Pancreas (tissue), 10 donors: ENCODE measurements around the gene PJA2. TPM values are rescaled to one million over a fixed set of nuclear protein-coding genes. Genes with fewer than 3 reads are reported as not detected.

Experiments used
- ATAC-seq, 4 donors: fragments of 200-7000 bp; cut with Tn5 transposase; one replicate each; pipeline versions ENCODE4 v1.8.0 to v1.9.1; 2020; ENCODE audit warnings: mild to moderate bottlenecking in 4 of 4, moderate library complexity in 4 of 4
- DNase-seq, 6 donors: peaks; one replicate each; pipeline ENCODE4 v3.0.0-alpha.2; 2020
- FAIRE-seq: peaks from 2 replicates; lab custom pipeline; 2012; peaks lifted over from hg19 to GRCh38; lab: Jason Lieb, UNC
- H3K27ac ChIP-seq, 4 donors: fragments of 200-600 bp; sonication (generic); 1 replicate in 3 of 4; 2 replicates in 1 of 4; pipeline versions ENCODE4 v1.5.0 to v1.8.0; 2020
- H3K27me3 ChIP-seq, 4 donors: fragments of 200-600 bp; one replicate each; pipeline ENCODE4 v1.8.0; 2021
- H3K36me3 ChIP-seq, 3 donors: fragments of 200-600 bp; sonication (generic) in 1 of 3; one replicate each; pipeline versions ENCODE4 v1.5.0 to v1.8.0; 2020 to 2021
- H3K4me1 ChIP-seq, 3 donors: fragments of 200-600 bp; one replicate each; pipeline ENCODE4 v1.8.0; 2021
- H3K4me3 ChIP-seq, 4 donors: fragments of 200-600 bp; sonication (generic) in 2 of 4; one replicate each; pipeline versions ENCODE4 v1.5.0 to v1.8.0; 2020 to 2021
- H3K9me3 ChIP-seq, 4 donors: fragments of 200-600 bp; one replicate each; pipeline ENCODE4 v1.8.0; 2021
- WGBS, 2 donors: extraction: QIAGEN DNeasy Blood & Tissue Kit; methylation state at CpG; one replicate each; pipeline ENCODE4 v1.1.7; 2013; 5-methylcytosine and 5-hydroxymethylcytosine counted together
- intact Hi-C, 3 donors: fragments of 100-400 bp; cut with DNase I; formaldehyde crosslinking; loops; one replicate each; pipeline versions ENCODE4 v1.11.1 to v1.14.2; 2022
- polyA plus RNA-seq, 2 donors: library from polyadenylated mRNA; stranded (reverse); fragments of 200-250 nt; gene quantifications; one replicate each; pipeline ENCODE4 v1.2.3, GENCODE V29; 2013
- total RNA-seq, 6 donors: library from RNA; stranded (reverse); fragmentation: NEBNext Ultra II Directional in 4 of 6; extraction: Animal tissue kit (Norgen Biotek cat#: 25700) in 4 of 6; gene quantifications; one replicate each; pipeline versions ENCODE4 v1.2.1 to v1.2.4, GENCODE V29; 2021 to 2023
- TF ChIP-seq, protein P1 (sequence below), 4 donors: fragments of 200-600 bp; sonication (generic) in 3 of 4; IDR thresholded peaks; one replicate each; pipeline versions ENCODE4 v1.5.0 to v1.8.0; 2021; ENCODE audit warnings: antibody characterized with exemption in 4 of 4
- donor health status: healthy with polysubstance abuse.
- donor health status: DM: no; HTN: no; CAD: no; lungs with moderate emphysema.
- donor health status: DM: no; HTN: no; CAD: no.
- donor health status: control.
- donor health status: control.
- donor health status: Bipolar disorder and iron deficiency.
- donor health status: DM: yes; HTN: yes; CAD: no.
- donor health status: DM: no; HTN: no; CAD: no.
- donor health status: DM: no; HTN: no; CAD: no.
- donor health status: DM: yes; HTN: yes; CAD: no.

PJA2 gene
- total and polyA plus RNA-seq, 8 donors = 10.4 to 49.7 (median 31.1) TPM

DNA sequence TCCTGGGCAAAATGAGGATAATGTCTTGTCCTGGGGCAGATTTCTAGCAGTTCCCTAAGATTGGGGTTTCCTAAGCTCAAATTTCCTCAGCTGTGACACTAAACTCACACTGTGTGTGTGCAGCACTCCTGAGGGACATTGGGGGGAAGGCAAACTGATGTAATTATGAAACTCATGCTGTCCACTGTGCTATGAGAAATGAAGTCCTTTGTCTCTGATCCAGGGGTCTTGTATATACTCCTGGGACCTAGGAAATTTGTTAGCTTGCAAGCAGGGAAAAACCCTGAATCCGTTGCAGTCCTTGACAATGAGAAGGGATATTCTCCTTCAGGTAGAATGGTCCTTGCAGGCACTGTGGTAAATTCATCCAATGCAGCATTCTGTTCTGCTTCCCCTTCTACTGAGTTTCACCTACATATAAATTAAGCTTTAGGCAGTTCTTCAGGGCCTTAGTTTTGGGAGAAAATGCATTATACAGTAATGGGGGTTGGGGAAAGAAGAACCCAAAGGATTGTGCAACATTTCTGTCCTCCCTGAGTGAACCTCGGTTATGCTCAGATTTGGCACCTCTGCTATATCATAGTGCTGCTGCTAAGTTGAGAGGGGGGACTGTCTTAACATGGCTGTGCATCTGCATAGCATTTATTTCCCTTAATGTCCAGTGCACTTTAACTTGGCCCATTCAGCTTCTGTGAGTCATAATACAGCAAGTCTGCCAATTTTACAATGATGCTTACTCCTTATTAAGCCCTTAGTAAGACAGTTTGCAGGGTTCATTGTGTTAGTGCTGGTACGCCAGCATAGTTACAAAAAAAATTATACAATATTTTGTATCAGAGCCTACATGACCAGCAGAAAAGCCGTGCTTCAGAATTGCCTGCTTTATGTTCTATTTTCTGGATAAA lies 80.2 kb downstream of the PJA2 start:
- Histone ChIP-seq H3K27ac (no peak overlapping the region), H3K36me3 (no peaks in the 10 kb centered on the region), H3K4me3 (no peak overlapping the region), H3K27me3 (no peaks in the 10 kb centered on the region), H3K4me1 (no peaks in the 10 kb centered on the region), H3K9me3 (no peaks in the 10 kb centered on the region)
- FAIRE-seq (no peak), ATAC-seq (peak in 3 of 4 donors; percentile 27 to 58 (median 56)), DNase-seq (no peak)
- TF ChIP-seq, protein P1, sequence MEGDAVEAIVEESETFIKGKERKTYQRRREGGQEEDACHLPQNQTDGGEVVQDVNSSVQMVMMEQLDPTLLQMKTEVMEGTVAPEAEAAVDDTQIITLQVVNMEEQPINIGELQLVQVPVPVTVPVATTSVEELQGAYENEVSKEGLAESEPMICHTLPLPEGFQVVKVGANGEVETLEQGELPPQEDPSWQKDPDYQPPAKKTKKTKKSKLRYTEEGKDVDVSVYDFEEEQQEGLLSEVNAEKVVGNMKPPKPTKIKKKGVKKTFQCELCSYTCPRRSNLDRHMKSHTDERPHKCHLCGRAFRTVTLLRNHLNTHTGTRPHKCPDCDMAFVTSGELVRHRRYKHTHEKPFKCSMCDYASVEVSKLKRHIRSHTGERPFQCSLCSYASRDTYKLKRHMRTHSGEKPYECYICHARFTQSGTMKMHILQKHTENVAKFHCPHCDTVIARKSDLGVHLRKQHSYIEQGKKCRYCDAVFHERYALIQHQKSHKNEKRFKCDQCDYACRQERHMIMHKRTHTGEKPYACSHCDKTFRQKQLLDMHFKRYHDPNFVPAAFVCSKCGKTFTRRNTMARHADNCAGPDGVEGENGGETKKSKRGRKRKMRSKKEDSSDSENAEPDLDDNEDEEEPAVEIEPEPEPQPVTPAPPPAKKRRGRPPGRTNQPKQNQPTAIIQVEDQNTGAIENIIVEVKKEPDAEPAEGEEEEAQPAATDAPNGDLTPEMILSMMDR (IDR thresholded peaks at IDR 0.05) = no peak
- intact Hi-C loops = no loop called here
- WGBS, 2 donors = 88 to 89% methylated on average over 4 of the region's 4 CpGs

DNA sequence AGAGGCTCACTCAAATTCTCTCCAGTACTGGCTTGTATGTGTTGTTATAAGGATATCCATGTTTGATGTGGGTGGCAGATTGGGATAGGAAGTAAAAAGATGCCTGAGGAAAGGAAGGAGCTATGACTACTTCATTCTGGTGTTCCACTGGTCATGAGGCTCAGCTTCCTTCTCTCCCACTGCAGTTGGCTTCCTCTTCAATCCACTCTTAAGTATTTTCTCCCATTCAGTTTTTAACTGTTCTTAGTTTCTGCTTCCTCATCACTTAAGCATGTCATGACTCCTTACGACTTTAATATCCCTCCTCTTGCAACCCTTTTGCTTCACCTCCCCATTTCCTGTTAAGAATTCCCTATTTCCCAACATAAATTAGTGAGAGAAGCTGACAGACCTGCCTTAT lies 81.1 kb downstream of the PJA2 start:
- Histone ChIP-seq H3K4me3 (no peak overlapping the region), H3K36me3 (no peaks in the 10 kb centered on the region), H3K4me1 (no peaks in the 10 kb centered on the region), H3K27me3 (no peaks in the 10 kb centered on the region), H3K27ac (no peak overlapping the region), H3K9me3 (no peaks in the 10 kb centered on the region)
- FAIRE-seq (no peak), DNase-seq (no peak), ATAC-seq (no peak)
- intact Hi-C loops = no loop called here
- WGBS, 2 donors = 74 to 85% methylated on average over 1 of the region's 1 CpG
- TF ChIP-seq, protein P1 (IDR thresholded peaks at IDR 0.05) = no peak

DNA sequence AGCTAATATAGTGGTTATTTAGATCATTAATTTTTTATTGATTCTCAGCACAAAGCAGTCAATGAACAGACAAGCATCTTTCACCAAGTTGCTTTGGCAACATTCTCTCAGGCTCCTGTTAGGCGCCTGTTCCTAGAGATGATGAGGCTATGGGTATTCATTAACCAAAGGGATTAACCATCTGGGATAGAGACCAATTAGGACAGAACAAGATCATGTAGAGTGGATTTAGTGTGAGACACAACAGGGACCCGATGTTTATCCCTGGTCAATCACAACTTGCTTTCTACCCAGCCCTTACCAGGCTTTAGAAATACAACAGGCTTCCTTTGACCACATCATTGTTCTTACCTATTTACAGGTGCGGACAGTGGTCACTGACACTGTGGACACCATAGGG lies 82.2 kb downstream of the PJA2 start:
- H3K9me3 ChIP-seq = no peaks in the 10 kb centered on the region
- H3K36me3 ChIP-seq = no peaks in the 10 kb centered on the region
- ATAC-seq = peak in 1 of 4 donors; percentile 17
- no peak for DNase-seq
- no peak overlapping the region for H3K4me3 ChIP-seq
- H3K27me3 ChIP-seq = no peaks in the 10 kb centered on the region
- WGBS, 2 donors = 68 to 82% methylated on average over 3 of the region's 3 CpGs
- intact Hi-C loops = no loop called here
- no peaks in the 10 kb centered on the region for H3K4me1 ChIP-seq
- no peak for FAIRE-seq
- H3K27ac ChIP-seq = no peak overlapping the region
- TF ChIP-seq, protein P1 (IDR thresholded peaks at IDR 0.05) = no peak

DNA sequence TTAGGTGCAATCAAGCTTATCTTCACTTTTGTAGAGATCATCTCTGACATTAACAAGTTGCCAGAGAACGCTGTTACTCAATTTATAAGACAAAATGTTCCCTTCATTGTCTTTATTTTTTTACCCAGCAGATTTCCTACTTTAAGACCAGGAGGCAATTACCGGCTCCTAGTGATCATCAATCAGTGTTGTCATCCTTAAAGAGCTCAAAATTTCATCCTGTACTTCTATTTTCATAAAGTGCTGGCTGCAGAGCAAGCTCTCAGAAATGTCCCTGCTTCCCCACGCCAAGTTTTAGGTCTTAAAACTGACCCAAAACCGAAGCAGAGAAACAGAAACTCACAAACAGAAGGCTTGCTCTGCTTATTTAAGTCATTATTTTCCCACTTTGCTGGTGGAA lies 82.9 kb downstream of the PJA2 start:
- H3K27ac ChIP-seq = no peak overlapping the region
- no peaks in the 10 kb centered on the region for H3K4me1 ChIP-seq
- ATAC-seq (peak in 1 of 4 donors; percentile 32), DNase-seq (no peak), FAIRE-seq (no peak)
- no peaks in the 10 kb centered on the region for H3K36me3 ChIP-seq
- H3K27me3 ChIP-seq = no peaks in the 10 kb centered on the region
- 71 to 77% methylated on average over 4 of the region's 4 CpGs for WGBS, 2 donors
- no peak overlapping the region for H3K4me3 ChIP-seq
- intact Hi-C loops = no loop called here
- TF ChIP-seq, protein P1 (IDR thresholded peaks at IDR 0.05) = no peak
- H3K9me3 ChIP-seq = no peaks in the 10 kb centered on the region

DNA sequence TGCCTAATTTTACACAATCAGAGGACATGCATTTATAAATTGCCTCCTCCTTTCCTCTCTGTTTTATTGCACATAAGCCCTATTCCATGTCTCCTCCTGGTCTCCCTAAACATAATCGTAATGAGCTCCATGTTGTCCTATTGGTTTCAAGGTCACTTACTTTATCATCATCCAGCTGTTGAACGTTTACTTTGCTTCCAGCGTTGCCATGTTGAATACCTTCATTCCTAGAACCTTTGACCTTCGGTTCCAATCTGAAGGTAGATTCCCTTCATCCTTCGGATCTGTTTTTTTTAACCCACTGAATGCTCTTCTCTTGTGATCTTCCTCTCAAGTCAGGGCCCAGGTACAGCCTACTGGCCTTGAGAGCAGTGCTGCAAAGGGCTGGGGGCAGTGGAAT lies 84.3 kb downstream of the PJA2 start:
- ATAC-seq (no peak), FAIRE-seq (no peak), DNase-seq (no peak)
- TF ChIP-seq, protein P1 (IDR thresholded peaks at IDR 0.05) = no peak
- Histone ChIP-seq H3K27me3 (no peaks in the 10 kb centered on the region), H3K36me3 (no peaks in the 10 kb centered on the region), H3K27ac (no peak overlapping the region), H3K9me3 (no peaks in the 10 kb centered on the region), H3K4me1 (no peaks in the 10 kb centered on the region), H3K4me3 (no peak overlapping the region)
- intact Hi-C loops = no loop called here
- 30 to 31% methylated on average over 5 of the region's 5 CpGs for WGBS, 2 donors
